Thymus (tissue), 11 donors: ENCODE data around the gene OR2V2. TPM values are rescaled to one million over a fixed set of nuclear protein-coding genes. Genes with fewer than 3 reads are reported as not detected.
"Not testable (repeated sequence)": the region's sequence is repeated elsewhere in the genome, so short reads cannot be mapped to it uniquely, and the experiment has no call there.

Source experiments
- DNase-seq, 9 donors: peaks; one replicate each; pipeline ENCODE4 v3.0.0-alpha.2; 2013; ENCODE audit warnings: low spot score in 9 of 9, low read depth in 6 of 9, missing footprints in 1 of 9
- H3K27ac ChIP-seq, 2 donors: one replicate each; pipeline ENCODE4 v1.5.1; 2013; ENCODE audit warnings: control low read depth in 1 of 2, low read depth in 1 of 2, low read length in 1 of 2, mild to moderate bottlenecking in 1 of 2, moderate library complexity in 1 of 2
- H3K27me3 ChIP-seq, 2 donors: one replicate each; pipeline ENCODE4 v1.5.1; 2013; ENCODE audit warnings: low read length in 1 of 2; ENCODE audit not compliant: control insufficient read depth in 2 of 2, insufficient read depth in 1 of 2
- H3K36me3 ChIP-seq, 2 donors: one replicate each; pipeline ENCODE4 v1.5.1; 2013; ENCODE audit warnings: low read length in 1 of 2, mild to moderate bottlenecking in 1 of 2, moderate library complexity in 1 of 2; ENCODE audit not compliant: control insufficient read depth in 2 of 2, insufficient read depth in 2 of 2
- H3K4me1 ChIP-seq, 2 donors: one replicate each; pipeline ENCODE4 v1.5.1; 2013; ENCODE audit warnings: low read length in 2 of 2; ENCODE audit not compliant: control insufficient read depth in 2 of 2, insufficient read depth in 2 of 2
- H3K4me3 ChIP-seq, 2 donors: one replicate each; pipeline ENCODE4 v1.5.1; 2013; ENCODE audit warnings: low read length in 2 of 2, control low read depth in 1 of 2, mild to moderate bottlenecking in 1 of 2
- H3K9me3 ChIP-seq, 2 donors: one replicate each; pipeline ENCODE4 v1.5.1; 2013; ENCODE audit warnings: low read length in 1 of 2, mild to moderate bottlenecking in 1 of 2; ENCODE audit not compliant: control insufficient read depth in 2 of 2, insufficient read depth in 1 of 2
- WGBS: extraction: QIAGEN DNeasy Blood & Tissue Kit; methylation state at CpG from one replicate; pipeline ENCODE4 v1.1.7; 2013; 5-methylcytosine and 5-hydroxymethylcytosine counted together
- polyA plus RNA-seq: library from polyadenylated mRNA; stranded (reverse); fragments of 200-250 nt; gene quantifications from one replicate; pipeline ENCODE4 v1.2.3, GENCODE V29; 2013
- total RNA-seq: library from RNA; stranded (reverse); fragments of 120-200 nt; gene quantifications from one replicate; pipeline ENCODE4 v1.2.4, GENCODE V29; 2013
- donor health status: healthy.

The OR2V2 gene
- total and polyA plus RNA-seq, 2 donors = under 0.01 to 0.05 TPM

DNA sequence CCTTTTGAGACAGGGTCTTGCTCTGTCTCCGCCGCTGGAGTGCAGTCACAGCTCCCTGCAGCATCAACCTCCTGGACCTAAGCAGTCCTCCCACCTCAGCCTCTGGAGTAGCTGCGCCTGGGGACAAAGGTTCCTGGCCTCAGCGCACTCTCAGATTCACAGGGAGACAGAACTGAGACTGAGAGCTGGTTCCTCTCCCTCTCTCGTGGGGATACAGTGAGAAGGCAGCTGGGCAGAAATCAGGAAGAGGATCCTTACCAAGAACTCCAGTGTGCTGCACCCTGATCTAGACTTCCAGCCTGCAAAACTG lies 43.2 kb upstream of the OR2V2 start:
- 15% methylated on average over 5 of the region's 5 CpGs for WGBS
- H3K4me1 ChIP-seq, H3K9me3 ChIP-seq, H3K4me3 ChIP-seq, H3K27ac ChIP-seq, DNase-seq, H3K36me3 ChIP-seq: not testable (repeated sequence)
- peaks cover 13 to 55% of the 10 kb centered on the region in 2 donors for H3K27me3 ChIP-seq

- peaks cover 8 to 54% of the 10 kb centered on the region in 2 donors for H3K27me3 ChIP-seq
- not testable (repeated sequence) for H3K36me3 ChIP-seq, H3K4me3 ChIP-seq, H3K9me3 ChIP-seq, H3K4me1 ChIP-seq, H3K27ac ChIP-seq, DNase-seq
- 28% methylated on average over 14 of the region's 20 CpGs for WGBS
Measured at GRCh38 chr5:181104606-181105390, 42.6 kb upstream of the OR2V2 start.

- Histone ChIP-seq H3K36me3 (no peaks in the 10 kb centered on the region), H3K4me1 (no peaks in the 10 kb centered on the region), H3K9me3 (no peaks in the 10 kb centered on the region), H3K4me3 (no peak overlapping the region), H3K27me3 (peaks cover under 1 to 47% of the 10 kb centered on the region in 2 donors), H3K27ac (no peak overlapping the region)
- DNase-seq = no peak
- WGBS = 39% methylated on average over 7 of the region's 7 CpGs
Measured at GRCh38 chr5:181105391-181106025, 41.9 kb upstream of the OR2V2 start.

GRCh38 chr5:181107699-181108098 lies 39.7 kb upstream of the OR2V2 start:
- H3K27me3 ChIP-seq = peaks cover 0 to 60% of the 10 kb centered on the region in 2 donors
- 85% methylated on average over 9 of the region's 9 CpGs for WGBS

GRCh38 chr5:181108578-181109165 lies 38.7 kb upstream of the OR2V2 start:
- Histone ChIP-seq H3K27me3 (peaks cover 2 to 62% of the 10 kb centered on the region in 2 donors), H3K4me3 (no peak overlapping the region), H3K9me3 (no peaks in the 10 kb centered on the region), H3K36me3 (no peaks in the 10 kb centered on the region), H3K4me1 (no peaks in the 10 kb centered on the region), H3K27ac (no peak overlapping the region)
- 83% methylated on average over 14 of the region's 14 CpGs for WGBS
- DNase-seq = no peak

More at GRCh38 chr5:181107699-181108098, 39.7 kb upstream of the OR2V2 start:
- Histone ChIP-seq H3K27ac (no peak overlapping the region), H3K36me3 (no peaks in the 10 kb centered on the region), H3K9me3 (no peaks in the 10 kb centered on the region), H3K4me3 (no peak overlapping the region), H3K4me1 (no peaks in the 10 kb centered on the region)
- no peak for DNase-seq

GRCh38 chr5:181109489-181110013 lies 37.8 kb upstream of the OR2V2 start:
- WGBS = 60% methylated on average over 11 of the region's 11 CpGs
- H3K4me1 ChIP-seq = peaks cover 0 to 1% of the 10 kb centered on the region in 2 donors
- DNase-seq = no peak
- H3K27me3 ChIP-seq = peaks cover 8 to 65% of the 10 kb centered on the region in 2 donors
- H3K9me3 ChIP-seq = peaks cover 0 to 7% of the 10 kb centered on the region in 2 donors
- H3K4me3 ChIP-seq = no peak overlapping the region
- no peaks in the 10 kb centered on the region for H3K36me3 ChIP-seq
- H3K27ac ChIP-seq = no peak overlapping the region

GRCh38 chr5:181111010-181111409 lies 36.4 kb upstream of the OR2V2 start:
- Histone ChIP-seq H3K27ac (no peak overlapping the region), H3K9me3 (peaks cover 0 to 10% of the 10 kb centered on the region in 2 donors), H3K4me3 (no peak overlapping the region), H3K27me3 (peaks cover 14 to 66% of the 10 kb centered on the region in 2 donors), H3K36me3 (no peaks in the 10 kb centered on the region), H3K4me1 (peaks cover 0 to 5% of the 10 kb centered on the region in 2 donors)
- no peak for DNase-seq
- 91% methylated on average over 5 of the region's 5 CpGs for WGBS

DNA sequence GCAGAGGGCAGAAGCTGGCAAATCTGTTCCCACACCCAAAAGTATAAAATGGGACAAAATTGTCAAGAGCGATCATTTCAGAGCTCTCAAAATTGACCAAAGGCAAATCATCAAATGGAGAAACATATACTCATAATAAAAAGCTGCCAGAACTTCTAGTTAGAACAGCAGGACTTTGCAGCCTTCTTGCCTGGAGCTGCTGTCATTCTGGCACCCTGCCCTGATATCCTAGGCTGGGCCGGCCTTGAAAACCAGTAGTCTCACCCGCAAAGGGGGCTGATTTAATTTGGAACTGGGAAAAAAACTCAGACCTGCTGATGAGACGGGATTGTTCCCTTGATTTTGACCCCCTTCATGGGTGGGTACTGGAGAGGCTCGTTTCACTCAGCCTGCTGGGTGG lies 34.9 kb upstream of the OR2V2 start:
- Histone ChIP-seq H3K27me3 (peaks cover 17 to 67% of the 10 kb centered on the region in 2 donors), H3K4me3 (no peak overlapping the region), H3K9me3 (peaks cover 0 to 10% of the 10 kb centered on the region in 2 donors), H3K4me1 (peaks cover 0 to 5% of the 10 kb centered on the region in 2 donors), H3K36me3 (no peaks in the 10 kb centered on the region), H3K27ac (no peak overlapping the region)
- DNase-seq = no peak
- WGBS = 88% methylated on average over 5 of the region's 5 CpGs

DNA sequence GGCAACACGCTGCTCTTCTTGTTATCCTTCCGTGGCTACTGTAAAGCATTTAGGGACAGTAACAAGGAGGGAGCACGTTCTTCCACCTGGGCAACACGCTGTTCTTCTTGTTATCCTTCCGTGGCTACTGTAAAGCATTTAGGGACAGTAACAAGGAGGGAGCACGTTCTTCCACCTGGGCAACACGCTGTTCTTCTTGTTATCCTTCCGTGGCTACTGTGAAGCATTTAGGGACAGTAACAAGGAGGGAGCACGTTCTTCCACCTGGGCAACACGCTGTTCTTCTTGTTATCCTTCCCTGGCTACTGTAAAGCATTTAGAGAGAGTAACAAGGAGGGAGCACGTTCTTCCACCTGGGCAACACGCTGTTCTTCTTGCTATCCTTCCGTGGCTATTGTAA lies 33.8 kb upstream of the OR2V2 start:
- not testable (repeated sequence) for DNase-seq, H3K27ac ChIP-seq, H3K4me3 ChIP-seq, H3K36me3 ChIP-seq, H3K4me1 ChIP-seq, H3K9me3 ChIP-seq
- H3K27me3 ChIP-seq = peaks cover 17 to 65% of the 10 kb centered on the region in 2 donors
- 94% methylated on average over 5 of the region's 13 CpGs for WGBS
